EH (cell line): Measurements from ENCODE around the gene IL1RAPL2.
A peak's percentile ranks its signal among the peaks of the same experiment; 100 is the strongest.
"Not testable (repeated sequence)": the region's sequence is repeated elsewhere in the genome, so short reads cannot be mapped to it uniquely, and the experiment has no call there.

Experiments used
- DNase-seq: peaks from one replicate; pipeline ENCODE4 v3.0.0-alpha.2; 2015; ENCODE audit warnings: low read depth

The IL1RAPL2 gene

GRCh38 chrX:104854188-104854587 lies 288.2 kb downstream of the IL1RAPL2 start:
- DNase-seq, result no peak

- DNase-seq, result no peak
Measured at GRCh38 chrX:104854790-104855340, 288.9 kb downstream of the IL1RAPL2 start.

GRCh38 chrX:104863466-104863865 lies 297.5 kb downstream of the IL1RAPL2 start:
- no peak for DNase-seq

GRCh38 chrX:104864296-104864695 lies 298.3 kb downstream of the IL1RAPL2 start:
- DNase-seq, result no peak

GRCh38 chrX:104877504-104877903 lies 311.5 kb downstream of the IL1RAPL2 start:
- DNase-seq, result no peak

- no peak for DNase-seq
Measured at GRCh38 chrX:104902070-104902469, 336.1 kb downstream of the IL1RAPL2 start.

GRCh38 chrX:104909694-104910093 lies 343.7 kb downstream of the IL1RAPL2 start:
- DNase-seq, result not testable (repeated sequence)

GRCh38 chrX:104913348-104913747 lies 347.3 kb downstream of the IL1RAPL2 start:
- DNase-seq, result no peak

GRCh38 chrX:104914686-104915085 lies 348.7 kb downstream of the IL1RAPL2 start:
- not testable (repeated sequence) for DNase-seq

- DNase-seq, result no peak
Measured at GRCh38 chrX:104918122-104918521, 352.1 kb downstream of the IL1RAPL2 start.

GRCh38 chrX:104921584-104922205 lies 355.7 kb downstream of the IL1RAPL2 start:
- no peak for DNase-seq

- DNase-seq, result peak; percentile 65
Measured at GRCh38 chrX:104922206-104922621, 356.2 kb downstream of the IL1RAPL2 start.

- DNase-seq, result no peak
Measured at GRCh38 chrX:104929324-104929723, 363.3 kb downstream of the IL1RAPL2 start.

GRCh38 chrX:104935581-104935980 lies 369.6 kb downstream of the IL1RAPL2 start:
- DNase-seq, result no peak

GRCh38 chrX:104953251-104953650 lies 387.3 kb downstream of the IL1RAPL2 start:
- no peak for DNase-seq

- no peak for DNase-seq
Measured at GRCh38 chrX:104961926-104962325, 395.9 kb downstream of the IL1RAPL2 start.

GRCh38 chrX:104968241-104968640 lies 402.2 kb downstream of the IL1RAPL2 start:
- no peak for DNase-seq

- DNase-seq, result no peak
Measured at GRCh38 chrX:104972737-104973136, 406.7 kb downstream of the IL1RAPL2 start.

GRCh38 chrX:104987063-104987462 lies 421.1 kb downstream of the IL1RAPL2 start:
- DNase-seq, result no peak

- DNase-seq, result no peak
Measured at GRCh38 chrX:104988038-104988437, 422.0 kb downstream of the IL1RAPL2 start.

GRCh38 chrX:104995546-104995945 lies 429.5 kb downstream of the IL1RAPL2 start:
- DNase-seq, result no peak

- DNase-seq, result no peak
Measured at GRCh38 chrX:105006103-105006502, 440.1 kb downstream of the IL1RAPL2 start.

GRCh38 chrX:105006996-105007395 lies 441.0 kb downstream of the IL1RAPL2 start:
- no peak for DNase-seq

- DNase-seq, result no peak
Measured at GRCh38 chrX:105013719-105014118, 447.7 kb downstream of the IL1RAPL2 start.
